WTC11 (cell line): ENCODE measurements around the gene TSEN2. TPM values are rescaled to one million over a fixed set of nuclear protein-coding genes. Genes with fewer than 3 reads are reported as not detected.
A peak's percentile ranks its signal among the peaks of the same experiment; 100 is the strongest.

Experiments used
- ATF2 ChIP-seq: sonication (generic); formaldehyde crosslinking; IDR thresholded peaks from 2 replicates; pipeline ENCODE4 v1.8.1; 2022; ENCODE audit warnings: low read depth, missing genetic modification reagents, borderline replicate concordance
- ATF6 ChIP-seq: sonication (generic); formaldehyde crosslinking; IDR thresholded peaks from 2 replicates; pipeline ENCODE4 v1.8.1; 2023; ENCODE audit warnings: mild to moderate bottlenecking, missing genetic modification reagents
- CREB1 ChIP-seq: sonication (generic); formaldehyde crosslinking; IDR thresholded peaks from 2 replicates; pipeline ENCODE4 v1.8.0; 2023; ENCODE audit warnings: mild to moderate bottlenecking, missing genetic modification reagents
- CREM ChIP-seq: sonication (generic); formaldehyde crosslinking; IDR thresholded peaks from 2 replicates; pipeline ENCODE4 v1.8.1; 2022; ENCODE audit warnings: mild to moderate bottlenecking, missing genetic modification reagents, moderate library complexity
- ELF4 ChIP-seq: sonication (generic); formaldehyde crosslinking; IDR thresholded peaks from 2 replicates; pipeline ENCODE4 v1.8.1; 2022; ENCODE audit warnings: low read depth, mild to moderate bottlenecking, moderate library complexity, missing genetic modification reagents
- EMX1 ChIP-seq: fragments of 250-450 bp; sonication (Bioruptor Pico); IDR thresholded peaks from 2 replicates; pipeline ENCODE4 v1.8.0; 2021; ENCODE audit warnings: mild to moderate bottlenecking
- ETV6 ChIP-seq: sonication (generic); formaldehyde crosslinking; IDR thresholded peaks from 2 replicates; pipeline ENCODE4 v1.8.1; 2022; ENCODE audit warnings: mild to moderate bottlenecking, missing genetic modification reagents
- FOXK1 ChIP-seq: sonication (generic); formaldehyde crosslinking; IDR thresholded peaks from 2 replicates; pipeline ENCODE4 v1.8.0; 2022; ENCODE audit warnings: mild to moderate bottlenecking, moderate library complexity, missing genetic modification reagents
- GABPB1 ChIP-seq: sonication (generic); formaldehyde crosslinking; IDR thresholded peaks from 2 replicates; pipeline ENCODE4 v1.8.1; 2023; ENCODE audit warnings: mild to moderate bottlenecking, missing genetic modification reagents
- GTF2I ChIP-seq: fragments of 250-450 bp; sonication (Bioruptor Pico); conservative IDR thresholded peaks from 2 replicates; pipeline ENCODE4 v1.4.0; 2021; ENCODE audit warnings: mild to moderate bottlenecking
- MYBL2 ChIP-seq: sonication (generic); formaldehyde crosslinking; IDR thresholded peaks from 2 replicates; pipeline ENCODE4 v1.8.1; 2023; ENCODE audit warnings: mild to moderate bottlenecking, moderate library complexity, missing genetic modification reagents
- NR1H2 ChIP-seq: sonication (generic); formaldehyde crosslinking; IDR thresholded peaks from 2 replicates; pipeline ENCODE4 v1.9.0; 2021; ENCODE audit warnings: mild to moderate bottlenecking, moderate library complexity, missing genetic modification reagents
- OVOL2 ChIP-seq: fragments of 250-450 bp; sonication (Bioruptor Pico); IDR thresholded peaks from 2 replicates; pipeline ENCODE4 v1.9.0; 2021; ENCODE audit warnings: mild to moderate bottlenecking, borderline replicate concordance
- RELA ChIP-seq: sonication (generic); formaldehyde crosslinking; IDR thresholded peaks from 2 replicates; pipeline ENCODE4 v1.8.1; 2022; ENCODE audit warnings: missing genetic modification reagents, mild to moderate bottlenecking, borderline replicate concordance
- RORB ChIP-seq: fragments of 250-450 bp; sonication (Bioruptor Pico); IDR thresholded peaks from 2 replicates; pipeline ENCODE4 v1.9.0; 2021; ENCODE audit warnings: mild to moderate bottlenecking
- SMAD4 ChIP-seq: sonication (generic); formaldehyde crosslinking; IDR thresholded peaks from 2 replicates; pipeline ENCODE4 v1.8.0; 2022; ENCODE audit warnings: mild to moderate bottlenecking, missing genetic modification reagents
- SOX15 ChIP-seq: fragments of 250-450 bp; sonication (Bioruptor Pico); IDR thresholded peaks from 2 replicates; pipeline ENCODE4 v1.9.0; 2021; ENCODE audit warnings: mild to moderate bottlenecking
- SP1 ChIP-seq: sonication (generic); formaldehyde crosslinking; conservative IDR thresholded peaks from 2 replicates; pipeline ENCODE4 v1.8.1; 2022; ENCODE audit warnings: missing genetic modification reagents
- TP53 ChIP-seq: sonication (generic); formaldehyde crosslinking; IDR thresholded peaks from 2 replicates; pipeline ENCODE4 v1.8.1; 2023; ENCODE audit warnings: mild to moderate bottlenecking, missing genetic modification reagents
- ZBTB21 ChIP-seq: sonication (generic); formaldehyde crosslinking; IDR thresholded peaks from 2 replicates; pipeline ENCODE4 v1.8.1; 2023; ENCODE audit warnings: mild to moderate bottlenecking, missing genetic modification reagents, borderline replicate concordance
- ZNF671 ChIP-seq: fragments of 250-450 bp; sonication (Bioruptor Pico); IDR thresholded peaks from 2 replicates; pipeline ENCODE4 v1.8.0; 2021; ENCODE audit warnings: mild to moderate bottlenecking
- total RNA-seq: library from RNA; stranded (reverse); gene quantifications from 3 replicates; pipeline ENCODE4 v1.2.3, GENCODE V29; 2021
- TF ChIP-seq, protein P1 (sequence below): sonication (generic); formaldehyde crosslinking; IDR thresholded peaks from 2 replicates; pipeline ENCODE4 v1.8.0; 2023; ENCODE audit warnings: missing genetic modification reagents, mild to moderate bottlenecking, borderline replicate concordance
- TF ChIP-seq, protein P2 (sequence below): sonication (generic); formaldehyde crosslinking; IDR thresholded peaks from 2 replicates; pipeline ENCODE4 v1.8.0; 2022; ENCODE audit warnings: mild to moderate bottlenecking, missing genetic modification reagents
- TF ChIP-seq, protein P3 (sequence below): sonication (generic); formaldehyde crosslinking; IDR thresholded peaks from 2 replicates; pipeline ENCODE4 v1.8.1; 2023; ENCODE audit warnings: mild to moderate bottlenecking, missing genetic modification reagents, borderline replicate concordance
- TF ChIP-seq, protein P4 (sequence below): sonication (generic); formaldehyde crosslinking; IDR thresholded peaks from 2 replicates; pipeline ENCODE4 v1.8.1; 2023; ENCODE audit warnings: mild to moderate bottlenecking, moderate library complexity, missing genetic modification reagents

TSEN2 gene
- total RNA-seq, 1 experiment from 2014 or later, result 21.1 TPM

- TF ChIP-seq, protein P1, sequence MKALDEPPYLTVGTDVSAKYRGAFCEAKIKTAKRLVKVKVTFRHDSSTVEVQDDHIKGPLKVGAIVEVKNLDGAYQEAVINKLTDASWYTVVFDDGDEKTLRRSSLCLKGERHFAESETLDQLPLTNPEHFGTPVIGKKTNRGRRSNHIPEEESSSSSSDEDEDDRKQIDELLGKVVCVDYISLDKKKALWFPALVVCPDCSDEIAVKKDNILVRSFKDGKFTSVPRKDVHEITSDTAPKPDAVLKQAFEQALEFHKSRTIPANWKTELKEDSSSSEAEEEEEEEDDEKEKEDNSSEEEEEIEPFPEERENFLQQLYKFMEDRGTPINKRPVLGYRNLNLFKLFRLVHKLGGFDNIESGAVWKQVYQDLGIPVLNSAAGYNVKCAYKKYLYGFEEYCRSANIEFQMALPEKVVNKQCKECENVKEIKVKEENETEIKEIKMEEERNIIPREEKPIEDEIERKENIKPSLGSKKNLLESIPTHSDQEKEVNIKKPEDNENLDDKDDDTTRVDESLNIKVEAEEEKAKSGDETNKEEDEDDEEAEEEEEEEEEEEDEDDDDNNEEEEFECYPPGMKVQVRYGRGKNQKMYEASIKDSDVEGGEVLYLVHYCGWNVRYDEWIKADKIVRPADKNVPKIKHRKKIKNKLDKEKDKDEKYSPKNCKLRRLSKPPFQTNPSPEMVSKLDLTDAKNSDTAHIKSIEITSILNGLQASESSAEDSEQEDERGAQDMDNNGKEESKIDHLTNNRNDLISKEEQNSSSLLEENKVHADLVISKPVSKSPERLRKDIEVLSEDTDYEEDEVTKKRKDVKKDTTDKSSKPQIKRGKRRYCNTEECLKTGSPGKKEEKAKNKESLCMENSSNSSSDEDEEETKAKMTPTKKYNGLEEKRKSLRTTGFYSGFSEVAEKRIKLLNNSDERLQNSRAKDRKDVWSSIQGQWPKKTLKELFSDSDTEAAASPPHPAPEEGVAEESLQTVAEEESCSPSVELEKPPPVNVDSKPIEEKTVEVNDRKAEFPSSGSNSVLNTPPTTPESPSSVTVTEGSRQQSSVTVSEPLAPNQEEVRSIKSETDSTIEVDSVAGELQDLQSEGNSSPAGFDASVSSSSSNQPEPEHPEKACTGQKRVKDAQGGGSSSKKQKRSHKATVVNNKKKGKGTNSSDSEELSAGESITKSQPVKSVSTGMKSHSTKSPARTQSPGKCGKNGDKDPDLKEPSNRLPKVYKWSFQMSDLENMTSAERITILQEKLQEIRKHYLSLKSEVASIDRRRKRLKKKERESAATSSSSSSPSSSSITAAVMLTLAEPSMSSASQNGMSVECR (CRISPR knock-in tag), result peak; percentile 61; the same call in 1 of the 2 replicates
- TF ChIP-seq ZNF671 (CRISPR knock-in tag) (peak; percentile 50; the same call in 1 of the 2 replicates), SMAD4 (CRISPR knock-in tag) (no peak), OVOL2 (CRISPR knock-in tag) (no peak), ZBTB21 (no peak), SP1 (CRISPR knock-in tag) (peak; percentile 98), CREB1 (0 out of 2 replicates have a peak, but pooled peaks have one; percentile 44), RELA (no peak), ETV6 (CRISPR knock-in tag) (peak; percentile 94), FOXK1 (CRISPR knock-in tag) (peak; percentile 86; the same call in 1 of the 2 replicates), SOX15 (CRISPR knock-in tag) (no peak), ELF4 (CRISPR knock-in tag) (no peak), ATF6 (CRISPR knock-in tag) (0 out of 2 replicates have a peak, but pooled peaks have one; percentile 5), ATF2 (no peak), GABPB1 (CRISPR knock-in tag) (peak; percentile 64), CREM (CRISPR knock-in tag) (peak; percentile 86), RORB (CRISPR knock-in tag) (no peak), NR1H2 (CRISPR knock-in tag) (no peak), EMX1 (CRISPR knock-in tag) (no peak), MYBL2 (CRISPR knock-in tag) (peak; percentile 67), GTF2I (CRISPR knock-in tag) (no peak), TP53 (CRISPR knock-in tag) (no peak; the same call in none of the 2 replicates)
- TF ChIP-seq, protein P2, sequence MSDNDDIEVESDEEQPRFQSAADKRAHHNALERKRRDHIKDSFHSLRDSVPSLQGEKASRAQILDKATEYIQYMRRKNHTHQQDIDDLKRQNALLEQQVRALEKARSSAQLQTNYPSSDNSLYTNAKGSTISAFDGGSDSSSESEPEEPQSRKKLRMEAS, result peak; percentile 79
- TF ChIP-seq, protein P3, sequence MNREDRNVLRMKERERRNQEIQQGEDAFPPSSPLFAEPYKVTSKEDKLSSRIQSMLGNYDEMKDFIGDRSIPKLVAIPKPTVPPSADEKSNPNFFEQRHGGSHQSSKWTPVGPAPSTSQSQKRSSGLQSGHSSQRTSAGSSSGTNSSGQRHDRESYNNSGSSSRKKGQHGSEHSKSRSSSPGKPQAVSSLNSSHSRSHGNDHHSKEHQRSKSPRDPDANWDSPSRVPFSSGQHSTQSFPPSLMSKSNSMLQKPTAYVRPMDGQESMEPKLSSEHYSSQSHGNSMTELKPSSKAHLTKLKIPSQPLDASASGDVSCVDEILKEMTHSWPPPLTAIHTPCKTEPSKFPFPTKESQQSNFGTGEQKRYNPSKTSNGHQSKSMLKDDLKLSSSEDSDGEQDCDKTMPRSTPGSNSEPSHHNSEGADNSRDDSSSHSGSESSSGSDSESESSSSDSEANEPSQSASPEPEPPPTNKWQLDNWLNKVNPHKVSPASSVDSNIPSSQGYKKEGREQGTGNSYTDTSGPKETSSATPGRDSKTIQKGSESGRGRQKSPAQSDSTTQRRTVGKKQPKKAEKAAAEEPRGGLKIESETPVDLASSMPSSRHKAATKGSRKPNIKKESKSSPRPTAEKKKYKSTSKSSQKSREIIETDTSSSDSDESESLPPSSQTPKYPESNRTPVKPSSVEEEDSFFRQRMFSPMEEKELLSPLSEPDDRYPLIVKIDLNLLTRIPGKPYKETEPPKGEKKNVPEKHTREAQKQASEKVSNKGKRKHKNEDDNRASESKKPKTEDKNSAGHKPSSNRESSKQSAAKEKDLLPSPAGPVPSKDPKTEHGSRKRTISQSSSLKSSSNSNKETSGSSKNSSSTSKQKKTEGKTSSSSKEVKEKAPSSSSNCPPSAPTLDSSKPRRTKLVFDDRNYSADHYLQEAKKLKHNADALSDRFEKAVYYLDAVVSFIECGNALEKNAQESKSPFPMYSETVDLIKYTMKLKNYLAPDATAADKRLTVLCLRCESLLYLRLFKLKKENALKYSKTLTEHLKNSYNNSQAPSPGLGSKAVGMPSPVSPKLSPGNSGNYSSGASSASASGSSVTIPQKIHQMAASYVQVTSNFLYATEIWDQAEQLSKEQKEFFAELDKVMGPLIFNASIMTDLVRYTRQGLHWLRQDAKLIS (CRISPR knock-in tag), result peak; percentile 46; the same call in 1 of the 2 replicates
- TF ChIP-seq, protein P4, sequence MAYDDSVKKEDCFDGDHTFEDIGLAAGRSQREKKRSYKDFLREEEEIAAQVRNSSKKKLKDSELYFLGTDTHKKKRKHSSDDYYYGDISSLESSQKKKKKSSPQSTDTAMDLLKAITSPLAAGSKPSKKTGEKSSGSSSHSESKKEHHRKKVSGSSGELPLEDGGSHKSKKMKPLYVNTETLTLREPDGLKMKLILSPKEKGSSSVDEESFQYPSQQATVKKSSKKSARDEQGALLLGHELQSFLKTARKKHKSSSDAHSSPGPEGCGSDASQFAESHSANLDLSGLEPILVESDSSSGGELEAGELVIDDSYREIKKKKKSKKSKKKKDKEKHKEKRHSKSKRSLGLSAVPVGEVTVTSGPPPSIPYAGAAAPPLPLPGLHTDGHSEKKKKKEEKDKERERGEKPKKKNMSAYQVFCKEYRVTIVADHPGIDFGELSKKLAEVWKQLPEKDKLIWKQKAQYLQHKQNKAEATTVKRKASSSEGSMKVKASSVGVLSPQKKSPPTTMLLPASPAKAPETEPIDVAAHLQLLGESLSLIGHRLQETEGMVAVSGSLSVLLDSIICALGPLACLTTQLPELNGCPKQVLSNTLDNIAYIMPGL, result peak; percentile 95
These were observed 72.6 kb downstream of the TSEN2 start, which contains the start of gene MKRN2 (continued) for GRCh38 chr3:12556690-12557472.
